Neuronal stem cell (in vitro differentiated cells): ENCODE data around the gene VPS39.
A peak's percentile ranks its signal among the peaks of the same experiment; 100 is the strongest.

Source experiments
- DNase-seq: peaks from one replicate; pipeline ENCODE4 v3.0.0-alpha.2; 2013; ENCODE audit warnings: low spot score
- H2AFZ ChIP-seq: one replicate; pipeline ENCODE4 v1.6.1; 2013; ENCODE audit warnings: mild to moderate bottlenecking, low read length, inconsistent platforms
- H2AK5ac ChIP-seq: 2 replicates; pipeline ENCODE4 v1.6.1; 2013; ENCODE audit warnings: low read depth, mild to moderate bottlenecking, inconsistent platforms, low read length, moderate library complexity, mixed read lengths
- H2BK120ac ChIP-seq: 2 replicates; pipeline ENCODE4 v1.6.1; 2013; ENCODE audit warnings: low read depth, mild to moderate bottlenecking, inconsistent platforms, low read length, moderate library complexity, mixed read lengths
- H2BK12ac ChIP-seq: one replicate; pipeline ENCODE4 v1.6.1; 2013; ENCODE audit warnings: low read length, inconsistent platforms
- H2BK15ac ChIP-seq: 2 replicates; pipeline ENCODE4 v1.6.1; 2013; ENCODE audit warnings: mild to moderate bottlenecking, low read length, inconsistent platforms, mixed read lengths
- H2BK5ac ChIP-seq: one replicate; pipeline ENCODE4 v1.6.1; 2013; ENCODE audit warnings: inconsistent platforms, mild to moderate bottlenecking, low read length, moderate library complexity
- H3K14ac ChIP-seq: one replicate; pipeline ENCODE4 v1.6.1; 2013; ENCODE audit warnings: low read length, inconsistent platforms
- H3K18ac ChIP-seq: 2 replicates; pipeline ENCODE4 v1.6.1; 2013; ENCODE audit warnings: low read length, inconsistent platforms
- H3K23ac ChIP-seq: 2 replicates; pipeline ENCODE4 v1.6.1; 2013; ENCODE audit warnings: low read depth, mild to moderate bottlenecking, mixed read lengths, low read length, inconsistent platforms; ENCODE audit not compliant: poor library complexity
- H3K27ac ChIP-seq: replicated peaks from 3 replicates; pipeline ENCODE4 v1.5.1; 2013; ENCODE audit warnings: low read length, inconsistent platforms
- H3K27me3 ChIP-seq, 3 experiments: 2 replicates each; pipeline ENCODE4 v1.6.1; 2013; ENCODE audit warnings: low read length in 3 of 3, mild to moderate bottlenecking in 2 of 3, inconsistent platforms in 1 of 3, low read depth in 1 of 3, mixed read lengths in 1 of 3, moderate library complexity in 1 of 3; ENCODE audit not compliant: control insufficient read depth in 3 of 3, insufficient read depth in 3 of 3
- H3K36me3 ChIP-seq, 2 donors: replicated peaks in 1 of 2; 2 replicates each; pipeline ENCODE4 v1.6.1; 2013; ENCODE audit warnings: low read length in 2 of 2; ENCODE audit not compliant: control insufficient read depth in 2 of 2, insufficient read depth in 2 of 2
- H3K4ac ChIP-seq: 2 replicates; pipeline ENCODE4 v1.6.1; 2013; ENCODE audit warnings: inconsistent platforms, mild to moderate bottlenecking, low read length, moderate library complexity
- H3K4me1 ChIP-seq, 2 donors: 1 replicate in 1 of 2; 2 replicates in 1 of 2; pipeline ENCODE4 v1.6.1; 2013; ENCODE audit warnings: low read length in 2 of 2, low read depth in 1 of 2; ENCODE audit not compliant: control insufficient read depth in 2 of 2, insufficient read depth in 1 of 2
- H3K4me2 ChIP-seq: one replicate; pipeline ENCODE4 v1.6.1; 2013; ENCODE audit warnings: mild to moderate bottlenecking, low read length, inconsistent platforms; ENCODE audit not compliant: insufficient read depth, poor library complexity, severe bottlenecking
- H3K4me3 ChIP-seq, 2 donors: 2 replicates each; pipeline ENCODE4 v1.5.1; 2013; ENCODE audit warnings: low read length in 2 of 2, mild to moderate bottlenecking in 2 of 2, inconsistent platforms in 1 of 2, moderate library complexity in 1 of 2
- H3K79me1 ChIP-seq: one replicate; pipeline ENCODE4 v1.6.1; 2013; ENCODE audit warnings: low read depth, mild to moderate bottlenecking, inconsistent platforms, low read length, moderate library complexity
- H3K9ac ChIP-seq: one replicate; pipeline ENCODE4 v1.6.1; 2013; ENCODE audit warnings: mild to moderate bottlenecking, low read depth, low read length, inconsistent platforms; ENCODE audit not compliant: poor library complexity
- H3K9me3 ChIP-seq, 2 donors: replicated peaks in 1 of 2; 2 replicates each; pipeline versions ENCODE3 to v1.6.1; 2013; ENCODE audit warnings: low read length in 2 of 2, mild to moderate bottlenecking in 2 of 2, inconsistent platforms in 1 of 2, low read depth in 1 of 2, mixed read lengths in 1 of 2, moderate library complexity in 1 of 2; ENCODE audit not compliant: control insufficient read depth in 2 of 2, insufficient read depth in 1 of 2
- H4K8ac ChIP-seq: one replicate; pipeline ENCODE4 v1.6.1; 2013; ENCODE audit warnings: low read depth, mild to moderate bottlenecking, inconsistent platforms, low read length, moderate library complexity
- H4K91ac ChIP-seq: one replicate; pipeline ENCODE4 v1.6.1; 2013; ENCODE audit warnings: low read length, low read depth, mild to moderate bottlenecking, inconsistent platforms; ENCODE audit not compliant: poor library complexity
- WGBS, 2 donors: extraction: QIAGEN DNeasy Blood & Tissue Kit; methylation state at CpG; one replicate each; pipeline ENCODE4 v1.1.7; 2013; ENCODE audit warnings: missing lambda C conversion rate in 2 of 2, mixed read lengths in 1 of 2; ENCODE audit not compliant: insufficient read length in 2 of 2, insufficient replicate concordance in 1 of 2; ENCODE audit errors: extremely low coverage in 2 of 2; 5-methylcytosine and 5-hydroxymethylcytosine counted together

Gene VPS39

GRCh38 chr15:42118650-42119445 lies 89.3 kb downstream of the VPS39 start:
- H3K4me2 ChIP-seq: no peak overlapping the region
- peaks cover 0 to 2% of the 10 kb centered on the region in 2 donors for H3K9me3 ChIP-seq
- H2AK5ac ChIP-seq: no peak overlapping the region
- WGBS, 2 donors: no CpG with 5 or more reads among the region's 10 CpGs
- H2BK12ac ChIP-seq: no peak overlapping the region
- peaks cover 0 to 8% (median 0%) of the 10 kb centered on the region in 3 experiments for H3K27me3 ChIP-seq
- no peak overlapping the region for H2BK120ac ChIP-seq
- no peak overlapping the region for H2BK15ac ChIP-seq
- no peak overlapping the region for H3K14ac ChIP-seq
- H2BK5ac ChIP-seq: no peak overlapping the region
- H3K79me1 ChIP-seq: no peaks in the 10 kb centered on the region
- H3K4ac ChIP-seq: no peak overlapping the region
- DNase-seq: no peak
- H3K23ac ChIP-seq: no peak overlapping the region
- no peak overlapping the region for H3K9ac ChIP-seq
- peak overlapping the region; percentile 78 for H2AFZ ChIP-seq
- H3K4me1 ChIP-seq: peaks cover 0 to 2% of the 10 kb centered on the region in 2 donors
- H3K18ac ChIP-seq: no peak overlapping the region
- H3K36me3 ChIP-seq: no peaks in the 10 kb centered on the region
- H4K8ac ChIP-seq: no peak overlapping the region
- no peak overlapping the region for H3K4me3 ChIP-seq
- no peak overlapping the region for H3K27ac ChIP-seq
- H4K91ac ChIP-seq: no peak overlapping the region

- H3K23ac ChIP-seq: no peak overlapping the region
- no peak overlapping the region for H3K9ac ChIP-seq
- no peak overlapping the region for H2AFZ ChIP-seq
- WGBS, 2 donors: no CpG with 5 or more reads among the region's 4 CpGs
- H3K79me1 ChIP-seq: no peaks in the 10 kb centered on the region
- H3K4ac ChIP-seq: no peak overlapping the region
- no peak overlapping the region for H2BK120ac ChIP-seq
- peaks cover 0 to 4% of the 10 kb centered on the region in 2 donors for H3K9me3 ChIP-seq
- H4K8ac ChIP-seq: no peak overlapping the region
- no peak overlapping the region for H3K18ac ChIP-seq
- no peaks in the 10 kb centered on the region for H3K36me3 ChIP-seq
- no peak overlapping the region for H2BK5ac ChIP-seq
- no peak overlapping the region for H2BK15ac ChIP-seq
- no peak overlapping the region for H2AK5ac ChIP-seq
- no peaks in the 10 kb centered on the region for H3K4me1 ChIP-seq
- H2BK12ac ChIP-seq: no peak overlapping the region
- H4K91ac ChIP-seq: no peak overlapping the region
- H3K4me3 ChIP-seq: no peak overlapping the region
- no peak overlapping the region for H3K14ac ChIP-seq
- H3K27me3 ChIP-seq: peaks cover 0 to 4% (median 0%) of the 10 kb centered on the region in 3 experiments
- no peak overlapping the region for H3K27ac ChIP-seq
- no peak for DNase-seq
- H3K4me2 ChIP-seq: no peak overlapping the region
Observed at GRCh38 chr15:42111924-42112323, 96.2 kb downstream of the VPS39 start.

DNA sequence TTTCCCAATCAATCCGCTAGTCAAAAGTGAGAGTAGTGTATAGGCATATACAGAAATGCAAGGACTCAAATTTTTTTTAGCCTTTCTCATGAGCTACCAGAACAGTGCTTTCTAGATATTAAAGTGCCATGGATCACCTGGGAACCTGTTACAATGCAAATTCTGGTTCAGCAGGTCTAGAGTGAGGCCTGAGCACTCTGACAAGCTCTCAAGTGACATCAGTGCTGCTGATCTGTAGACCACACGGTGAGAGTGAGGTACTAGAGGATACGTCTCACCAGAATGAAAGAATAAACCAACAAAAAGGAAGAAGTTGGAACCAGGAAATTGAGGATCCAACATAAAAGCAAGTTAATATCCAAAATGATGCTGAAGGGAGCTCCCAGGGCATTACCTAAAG lies 97.7 kb downstream of the VPS39 start:
- H4K8ac ChIP-seq: no peak overlapping the region
- peaks cover 0 to 3% of the 10 kb centered on the region in 2 donors for H3K9me3 ChIP-seq
- no peak overlapping the region for H3K4ac ChIP-seq
- H3K23ac ChIP-seq: no peak overlapping the region
- H3K79me1 ChIP-seq: no peaks in the 10 kb centered on the region
- H3K27ac ChIP-seq: no peak overlapping the region
- DNase-seq: no peak
- H2BK12ac ChIP-seq: no peak overlapping the region
- no peak overlapping the region for H3K4me2 ChIP-seq
- no peak overlapping the region for H3K18ac ChIP-seq
- H3K27me3 ChIP-seq: peaks cover 0 to 4% (median 0%) of the 10 kb centered on the region in 3 experiments
- no peak overlapping the region for H2BK120ac ChIP-seq
- no peak overlapping the region for H4K91ac ChIP-seq
- no peaks in the 10 kb centered on the region for H3K36me3 ChIP-seq
- H3K9ac ChIP-seq: no peak overlapping the region
- no peaks in the 10 kb centered on the region for H3K4me1 ChIP-seq
- no peak overlapping the region for H2BK5ac ChIP-seq
- H2BK15ac ChIP-seq: no peak overlapping the region
- no peak overlapping the region for H2AK5ac ChIP-seq
- H2AFZ ChIP-seq: no peak overlapping the region
- no peak overlapping the region for H3K4me3 ChIP-seq
- H3K14ac ChIP-seq: no peak overlapping the region
- WGBS, 2 donors: no CpG with 5 or more reads among the region's 3 CpGs

- Histone ChIP-seq H2BK15ac (no peak overlapping the region), H4K91ac (no peak overlapping the region), H3K23ac (no peak overlapping the region), H3K4me2 (no peak overlapping the region), H3K27me3 (peaks cover 0 to 7% (median 0%) of the 10 kb centered on the region in 3 experiments), H2AK5ac (no peak overlapping the region), H2BK120ac (no peak overlapping the region), H2AFZ (no peak overlapping the region), H3K14ac (no peak overlapping the region), H4K8ac (no peak overlapping the region), H3K36me3 (no peaks in the 10 kb centered on the region), H3K79me1 (peaks cover 2% of the 10 kb centered on the region), H3K9me3 (peaks cover 0 to 4% of the 10 kb centered on the region in 2 donors), H2BK12ac (no peak overlapping the region), H3K9ac (no peak overlapping the region), H3K4me3 (no peak overlapping the region), H3K18ac (no peak overlapping the region), H2BK5ac (no peak overlapping the region), H3K27ac (no peak overlapping the region), H3K4ac (no peak overlapping the region), H3K4me1 (no peaks in the 10 kb centered on the region)
- no peak for DNase-seq
- no CpG with 5 or more reads among the region's 3 CpGs for WGBS, 2 donors
Observed at GRCh38 chr15:42108806-42109205, 99.3 kb downstream of the VPS39 start.
